Activated CD8-positive, alpha-beta memory T cell treated with anti-CD3 and anti-CD28 coated beads, Interleukin-2, amount 50 U/mL, for 48 hours (primary cell): Measurements from ENCODE around the gene TELO2.

Experiments used
- DNase-seq: peaks from one replicate; pipeline ENCODE4 v3.0.0-alpha.2; 2020

The TELO2 gene

GRCh38 chr16:1500465-1501150 lies 7.4 kb downstream of the TELO2 start:
- DNase-seq = no peak

- no peak for DNase-seq
These were observed 8.5 kb downstream of the TELO2 start for GRCh38 chr16:1501630-1502029.

- DNase-seq = no peak
These were observed 9.2 kb downstream of the TELO2 start for GRCh38 chr16:1502092-1503004.

- no peak for DNase-seq
These were observed 10.2 kb downstream of the TELO2 start for GRCh38 chr16:1503110-1503955.

GRCh38 chr16:1505073-1505844 lies 12.1 kb downstream of the TELO2 start:
- no peak for DNase-seq

- DNase-seq = no peak
These were observed 12.8 kb downstream of the TELO2 start for GRCh38 chr16:1505912-1506311.

GRCh38 chr16:1506494-1507213 lies 13.5 kb downstream of the TELO2 start:
- DNase-seq = no peak

GRCh38 chr16:1508494-1509187 lies 15.5 kb downstream of the TELO2 start:
- DNase-seq = no peak

GRCh38 chr16:1509307-1510221 lies 16.4 kb downstream of the TELO2 start:
- DNase-seq = no peak

- no peak for DNase-seq
These were observed 17.1 kb downstream of the TELO2 start for GRCh38 chr16:1510272-1510671.

GRCh38 chr16:1510941-1511351 lies 17.8 kb downstream of the TELO2 start:
- DNase-seq = no peak

- no peak for DNase-seq
These were observed 18.8 kb downstream of the TELO2 start for GRCh38 chr16:1511662-1512569.

- no peak for DNase-seq
These were observed 19.6 kb downstream of the TELO2 start for GRCh38 chr16:1512774-1513173.

- no peak for DNase-seq
These were observed 21.3 kb downstream of the TELO2 start for GRCh38 chr16:1514507-1514906.

GRCh38 chr16:1518626-1519135 lies 25.5 kb downstream of the TELO2 start:
- DNase-seq = no peak

- no peak for DNase-seq
These were observed 26.7 kb downstream of the TELO2 start for GRCh38 chr16:1519831-1520230.

- DNase-seq = no peak
These were observed 27.3 kb downstream of the TELO2 start for GRCh38 chr16:1520461-1520860.

- no peak for DNase-seq
These were observed 30.6 kb downstream of the TELO2 start for GRCh38 chr16:1523581-1524245.
